ENCODE measurements around the gene DNAJB12. TPM values are rescaled to one million over a fixed set of nuclear protein-coding genes. Genes with fewer than 3 reads are reported as not detected.

Gene DNAJB12
- total and polyA plus RNA-seq, 10 of the 15 experiments (the other 5 are each of a cell fraction or from before 2014, with no cell fraction given): 4.6 to 31.6 (median 18.8) TPM

- Histone ChIP-seq H3K4me2 (ENCODE audit: control insufficient read depth, insufficient read depth) (peak overlapping the region; percentile 72), H3K27me3 (replicated peaks in 1 of 2; ENCODE audit: control insufficient read depth in 2 of 2, insufficient read depth in 2 of 2, low read length in 1 of 2) (no peaks in the 10 kb centered on the region), H4K20me1 (ENCODE audit: control insufficient read depth, insufficient read depth) (no peaks in the 10 kb centered on the region), H3K27ac (ENCODE audit: control insufficient read depth, insufficient read depth) (peak overlapping the region; percentile 95), H3K4me1 (ENCODE audit: control insufficient read depth, insufficient read depth, low read length) (peaks cover 76% of the 10 kb centered on the region), H3K9ac (ENCODE audit: control insufficient read depth, insufficient read depth, low read length) (peak overlapping the region; percentile 78), H3K9me3 (replicated peaks; ENCODE audit: control insufficient read depth, insufficient read depth, low read length) (no peaks in the 10 kb centered on the region), H3K36me3 (ENCODE audit: control insufficient read depth in 2 of 2, insufficient read depth in 2 of 2, low read length in 1 of 2) (peaks cover 9 to 14% of the 10 kb centered on the region in 2 experiments; a peak in 3 of 4 replicates), H3K79me2 (ENCODE audit: control insufficient read depth, insufficient read depth, low read length) (no peaks in the 10 kb centered on the region; the same call in 1 of the 2 replicates), H3K4me3 (0 out of 2 replicates have a peak overlapping the region, but pooled peaks have one; percentile 4), H2AFZ (ENCODE audit: control insufficient read depth, low read depth, low read length) (peak overlapping the region; percentile 9)
- WGBS (ENCODE audit: insufficient coverage, insufficient replicate concordance, low lambda C conversion rate, missing lambda C conversion rate): 3% methylated on average over 27 of the region's 27 CpGs
- ChIA-PET RAD21 (ENCODE audit: unreplicated experiment) (interaction anchor here (0.6 to 11.6 kb wide), 16 partner anchors 12 to 283 kb away, joined by 3 to 170 read pairs (median 9); partner anchors contain the start of gene DDIT4), SMC1A (ENCODE audit: uncharacterized antibody, unreplicated experiment) (interaction anchor here (0.7 to 9.7 kb wide), 17 partner anchors 10 to 262 kb away, joined by 3 to 140 read pairs (median 4); partner anchors contain the start of genes ANAPC16, ASCC1 and DDIT4), CTCF (interaction anchor here (0.8 to 16.6 kb wide), 14 partner anchors 9 to 347 kb away, joined by 3 to 275 read pairs (median 6); partner anchors contain the start of genes ANAPC16, ASCC1 and DDIT4), POLR2A (interaction anchor here (0.6 to 8.0 kb wide), 24 partner anchors 11 to 281 kb away, joined by 3 to 120 read pairs (median 4); partner anchors contain the start of genes ANAPC16, ASCC1 and DDIT4)
- FAIRE-seq (no peak), DNase-seq (ENCODE audit: low read depth, low spot score) (peak; percentile 96), ATAC-seq (peak; percentile 80)
- in situ Hi-C loops (cut with MboI) (loop anchor here (10.0 kb wide), 1 partner anchor 437 kb away; no protein-coding TSS in a partner anchor), intact Hi-C loops (cut with micrococcal nuclease; ENCODE audit: unreplicated experiment) (no loop called here)
- BruUV-seq (replicated peaks): TSS peak; percentile 51
- TF ChIP-seq MYB (IDR thresholded peaks at IDR 0.05; ENCODE audit: borderline replicate concordance, low read depth, low read length) (0 out of 2 replicates have a peak, but pooled peaks have one; percentile 41), FOXK2 (IDR thresholded peaks at IDR 0.05) (no peak), RELA (IDR thresholded peaks at IDR 0.05; ENCODE audit: borderline replicate concordance, partially characterized antibody) (peak; percentile 39), BCL3 (IDR thresholded peaks at IDR 0.05; ENCODE audit: borderline replicate concordance, insufficient read depth, low read depth, low read length, poor library complexity, severe bottlenecking) (peak; percentile 63), SRF (IDR thresholded peaks at IDR 0.05; ENCODE audit: low read depth in 2 of 2, low read length in 2 of 2) (0 out of 4 replicates have a peak, but pooled peaks of 1 of the 2 experiments have one; percentile 4), ZNF687 (IDR thresholded peaks at IDR 0.05) (peak; percentile 14), TBL1XR1 (IDR thresholded peaks at IDR 0.05; ENCODE audit: low read depth, low read length) (no peak)
- TF ChIP-seq, protein P1, sequence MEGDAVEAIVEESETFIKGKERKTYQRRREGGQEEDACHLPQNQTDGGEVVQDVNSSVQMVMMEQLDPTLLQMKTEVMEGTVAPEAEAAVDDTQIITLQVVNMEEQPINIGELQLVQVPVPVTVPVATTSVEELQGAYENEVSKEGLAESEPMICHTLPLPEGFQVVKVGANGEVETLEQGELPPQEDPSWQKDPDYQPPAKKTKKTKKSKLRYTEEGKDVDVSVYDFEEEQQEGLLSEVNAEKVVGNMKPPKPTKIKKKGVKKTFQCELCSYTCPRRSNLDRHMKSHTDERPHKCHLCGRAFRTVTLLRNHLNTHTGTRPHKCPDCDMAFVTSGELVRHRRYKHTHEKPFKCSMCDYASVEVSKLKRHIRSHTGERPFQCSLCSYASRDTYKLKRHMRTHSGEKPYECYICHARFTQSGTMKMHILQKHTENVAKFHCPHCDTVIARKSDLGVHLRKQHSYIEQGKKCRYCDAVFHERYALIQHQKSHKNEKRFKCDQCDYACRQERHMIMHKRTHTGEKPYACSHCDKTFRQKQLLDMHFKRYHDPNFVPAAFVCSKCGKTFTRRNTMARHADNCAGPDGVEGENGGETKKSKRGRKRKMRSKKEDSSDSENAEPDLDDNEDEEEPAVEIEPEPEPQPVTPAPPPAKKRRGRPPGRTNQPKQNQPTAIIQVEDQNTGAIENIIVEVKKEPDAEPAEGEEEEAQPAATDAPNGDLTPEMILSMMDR (IDR thresholded peaks at IDR 0.05 in 2 of 3, conservative IDR thresholded peaks at IDR 0.05 in 1 of 3; ENCODE audit: control insufficient read depth in 2 of 3, extremely low read depth in 1 of 3, insufficient read depth in 1 of 3, low read depth in 3 of 3, low read length in 3 of 3): peak; percentile 1 to 50 (median 13); a peak in 1 of 6 replicates
- TF ChIP-seq, protein P2, sequence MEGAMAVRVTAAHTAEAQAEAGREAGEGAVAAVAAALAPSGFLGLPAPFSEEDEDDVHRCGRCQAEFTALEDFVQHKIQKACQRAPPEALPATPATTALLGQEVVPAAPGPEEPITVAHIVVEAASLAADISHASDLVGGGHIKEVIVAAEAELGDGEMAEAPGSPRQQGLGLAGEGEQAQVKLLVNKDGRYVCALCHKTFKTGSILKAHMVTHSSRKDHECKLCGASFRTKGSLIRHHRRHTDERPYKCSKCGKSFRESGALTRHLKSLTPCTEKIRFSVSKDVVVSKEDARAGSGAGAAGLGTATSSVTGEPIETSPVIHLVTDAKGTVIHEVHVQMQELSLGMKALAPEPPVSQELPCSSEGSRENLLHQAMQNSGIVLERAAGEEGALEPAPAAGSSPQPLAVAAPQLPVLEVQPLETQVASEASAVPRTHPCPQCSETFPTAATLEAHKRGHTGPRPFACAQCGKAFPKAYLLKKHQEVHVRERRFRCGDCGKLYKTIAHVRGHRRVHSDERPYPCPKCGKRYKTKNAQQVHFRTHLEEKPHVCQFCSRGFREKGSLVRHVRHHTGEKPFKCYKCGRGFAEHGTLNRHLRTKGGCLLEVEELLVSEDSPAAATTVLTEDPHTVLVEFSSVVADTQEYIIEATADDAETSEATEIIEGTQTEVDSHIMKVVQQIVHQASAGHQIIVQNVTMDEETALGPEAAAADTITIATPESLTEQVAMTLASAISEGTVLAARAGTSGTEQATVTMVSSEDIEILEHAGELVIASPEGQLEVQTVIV (IDR thresholded peaks at IDR 0.05; ENCODE audit: borderline replicate concordance, partially characterized antibody): peak; percentile 91
These were observed 22.9 kb downstream of the DNAJB12 start for GRCh38 chr10:72331575-72332422.

Measured in GM12878 (cell line).